Measurements from ENCODE around the gene RICTOR.

GRCh38 chr5:39052141-39052540, 22.1 kb downstream of the RICTOR start:
- no peak for TF ChIP-seq POLR2AphosphoS5 (IDR thresholded peaks at IDR 0.05; ENCODE audit: low read depth, low read length)
- TF ChIP-seq POLR2A (IDR thresholded peaks at IDR 0.05; ENCODE audit: low read depth, low read length) = no peak
- TF ChIP-seq TAF1 (IDR thresholded peaks at IDR 0.05; ENCODE audit: low read depth, low read length) = no peak
- no peak for TF ChIP-seq SPI1 (IDR thresholded peaks at IDR 0.05; ENCODE audit: low read depth, low read length)
